ENCODE measurements around the gene KCNAB1. TPM values are rescaled to one million over a fixed set of nuclear protein-coding genes. Genes with fewer than 3 reads are reported as not detected.
A peak's percentile ranks its signal among the peaks of the same experiment; 100 is the strongest.

Gene KCNAB1
- total and polyA plus RNA-seq, 12 donors: 1.4 to 5.0 (median 2.5) TPM

DNA sequence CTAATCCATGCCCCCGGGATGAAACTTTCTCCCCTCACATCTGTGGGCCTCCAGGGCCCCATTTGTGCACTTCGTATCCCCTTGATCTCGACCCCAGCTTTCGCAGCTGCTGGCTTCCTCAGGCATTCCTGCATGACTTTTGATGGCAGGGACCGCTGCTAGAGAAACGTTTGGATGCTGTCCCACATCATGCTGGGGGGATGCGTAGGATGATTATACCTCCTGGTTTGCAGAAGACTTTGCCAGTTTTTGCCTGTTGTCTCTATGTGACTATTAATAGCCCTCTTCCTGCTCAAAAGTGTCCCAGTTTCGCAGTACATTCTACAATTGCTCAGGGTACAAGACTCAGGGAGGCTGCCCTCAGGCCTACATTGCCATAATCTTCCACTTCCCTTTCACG lies 10.4 kb upstream of the KCNAB1 start:
- WGBS, 2 donors: 43 to 56% methylated on average over 9 of the region's 9 CpGs
- no peak overlapping the region for H3K4me3 ChIP-seq
- no peaks in the 10 kb centered on the region for H3K36me3 ChIP-seq
- DNase-seq (no peak), ATAC-seq (peak in 3 of 8 donors; percentile 35 to 46 (median 46))
- intact Hi-C loops (cut with DNase I): no loop called here
- TF ChIP-seq, protein P1, sequence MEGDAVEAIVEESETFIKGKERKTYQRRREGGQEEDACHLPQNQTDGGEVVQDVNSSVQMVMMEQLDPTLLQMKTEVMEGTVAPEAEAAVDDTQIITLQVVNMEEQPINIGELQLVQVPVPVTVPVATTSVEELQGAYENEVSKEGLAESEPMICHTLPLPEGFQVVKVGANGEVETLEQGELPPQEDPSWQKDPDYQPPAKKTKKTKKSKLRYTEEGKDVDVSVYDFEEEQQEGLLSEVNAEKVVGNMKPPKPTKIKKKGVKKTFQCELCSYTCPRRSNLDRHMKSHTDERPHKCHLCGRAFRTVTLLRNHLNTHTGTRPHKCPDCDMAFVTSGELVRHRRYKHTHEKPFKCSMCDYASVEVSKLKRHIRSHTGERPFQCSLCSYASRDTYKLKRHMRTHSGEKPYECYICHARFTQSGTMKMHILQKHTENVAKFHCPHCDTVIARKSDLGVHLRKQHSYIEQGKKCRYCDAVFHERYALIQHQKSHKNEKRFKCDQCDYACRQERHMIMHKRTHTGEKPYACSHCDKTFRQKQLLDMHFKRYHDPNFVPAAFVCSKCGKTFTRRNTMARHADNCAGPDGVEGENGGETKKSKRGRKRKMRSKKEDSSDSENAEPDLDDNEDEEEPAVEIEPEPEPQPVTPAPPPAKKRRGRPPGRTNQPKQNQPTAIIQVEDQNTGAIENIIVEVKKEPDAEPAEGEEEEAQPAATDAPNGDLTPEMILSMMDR (IDR thresholded peaks at IDR 0.05): no peak
- no peaks in the 10 kb centered on the region for H3K9me3 ChIP-seq
- H3K27me3 ChIP-seq: no peaks in the 10 kb centered on the region
- H3K27ac ChIP-seq: no peak overlapping the region
- peaks cover 0 to 17% (median 10%) of the 10 kb centered on the region in 9 donors for H3K4me1 ChIP-seq

DNA sequence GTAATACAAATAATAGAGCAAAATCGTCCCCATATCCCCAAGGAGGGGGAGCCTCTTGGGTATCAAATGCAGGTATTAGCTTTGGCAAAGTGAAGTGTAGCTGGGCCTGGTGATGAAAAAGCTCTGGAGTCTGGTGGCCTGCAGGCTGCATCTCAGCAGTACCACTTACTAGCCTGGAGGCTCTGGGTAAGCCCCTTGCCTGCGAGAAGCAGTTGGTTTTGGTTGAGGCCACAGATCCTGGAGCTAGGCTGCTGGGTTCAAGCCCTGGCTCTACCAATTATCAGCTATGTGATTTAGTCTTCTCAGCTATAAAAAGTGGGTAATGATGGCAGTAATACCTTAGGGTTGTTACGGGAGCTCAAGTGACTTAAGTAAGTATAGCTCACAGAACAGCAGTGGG lies 6.1 kb downstream of the KCNAB1 start:
- DNase-seq (no peak), ATAC-seq (no peak)
- no peaks in the 10 kb centered on the region for H3K9me3 ChIP-seq
- WGBS, 2 donors: 55 to 62% methylated on average over 3 of the region's 3 CpGs
- H3K27ac ChIP-seq: no peak overlapping the region
- H3K4me1 ChIP-seq: peaks cover 0 to 5% (median 0%) of the 10 kb centered on the region in 9 donors
- no peak overlapping the region for H3K4me3 ChIP-seq
- H3K27me3 ChIP-seq: no peaks in the 10 kb centered on the region
- intact Hi-C loops (cut with DNase I): no loop called here
- no peaks in the 10 kb centered on the region for H3K36me3 ChIP-seq
- TF ChIP-seq, protein P1 (IDR thresholded peaks at IDR 0.05): no peak

DNA sequence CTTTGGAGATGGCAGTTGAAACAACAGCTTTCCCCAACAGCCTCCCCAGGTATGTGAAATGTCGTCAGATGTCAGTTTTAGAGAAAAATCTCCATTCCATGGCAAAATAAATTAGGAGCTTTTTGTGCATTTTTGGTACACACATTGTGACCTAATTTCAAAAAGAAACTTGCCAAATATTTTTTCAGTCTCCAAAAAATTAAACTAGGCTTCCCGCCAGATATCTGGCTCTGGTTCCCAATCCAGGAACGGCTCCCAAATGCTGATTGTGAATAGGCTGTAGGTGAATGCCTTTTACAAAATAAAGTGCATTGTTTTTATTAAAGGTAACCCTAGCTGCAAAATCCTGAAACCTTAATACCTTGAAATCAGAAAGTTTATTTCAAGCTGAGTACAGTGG lies 10.9 kb downstream of the KCNAB1 start:
- TF ChIP-seq, protein P1 (IDR thresholded peaks at IDR 0.05): no peak
- peak in 3 of 8 donors; percentile 23 to 29 (median 28) for ATAC-seq

DNA sequence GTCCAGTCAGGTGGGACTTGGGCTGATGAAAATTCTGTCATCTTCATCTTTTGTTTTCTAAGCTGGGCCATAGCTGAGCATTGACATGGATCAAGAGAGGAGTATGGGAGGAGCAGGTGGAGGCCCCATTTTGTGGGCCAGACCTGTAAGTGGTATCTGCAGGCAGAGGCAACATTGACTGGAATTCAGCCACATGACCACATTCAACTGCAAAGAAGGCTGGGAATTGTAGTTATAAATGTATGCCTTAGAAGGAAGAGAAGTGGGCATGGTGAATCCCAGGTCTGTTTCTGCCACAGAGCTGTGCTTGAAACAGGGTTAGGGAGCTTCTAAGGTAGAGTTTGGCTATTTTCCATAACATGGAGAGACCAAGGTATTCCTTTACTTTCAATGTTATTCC lies 11.4 kb downstream of the KCNAB1 start:
- intact Hi-C loops (cut with DNase I): no loop called here
- peaks cover 0 to 16% (median 0%) of the 10 kb centered on the region in 9 donors for H3K4me1 ChIP-seq
- no peaks in the 10 kb centered on the region for H3K36me3 ChIP-seq
- no peaks in the 10 kb centered on the region for H3K9me3 ChIP-seq
- ATAC-seq (no peak), DNase-seq (no peak)
- TF ChIP-seq, protein P1 (IDR thresholded peaks at IDR 0.05): no peak
- peak overlapping the region in 1 of 10 donors; percentile 5 for H3K27ac ChIP-seq
- H3K27me3 ChIP-seq: no peaks in the 10 kb centered on the region
- H3K4me3 ChIP-seq: no peak overlapping the region

More for the DNA sequence above, 10.9 kb downstream of the KCNAB1 start:
- 47 to 54% methylated on average over 3 of the region's 3 CpGs for WGBS, 2 donors
- Histone ChIP-seq H3K27ac (peak overlapping the region in 2 of 10 donors; percentile 10 to 24), H3K9me3 (no peaks in the 10 kb centered on the region), H3K36me3 (no peaks in the 10 kb centered on the region), H3K4me3 (no peak overlapping the region), H3K27me3 (no peaks in the 10 kb centered on the region), H3K4me1 (peaks cover 0 to 16% (median 0%) of the 10 kb centered on the region in 9 donors)
- no peak for DNase-seq
- intact Hi-C loops (cut with DNase I): no loop called here
